HG03108 (cell line): ENCODE measurements around the gene UBXN7.
"Not testable (repeated sequence)": the region's sequence is repeated elsewhere in the genome, so short reads cannot be mapped to it uniquely, and the experiment has no call there.

Source experiments
- ATAC-seq: cut with Tn5 transposase; IDR thresholded peaks from one replicate; pipeline ENCODE4 v1.9.1; 2021; ENCODE audit warnings: moderate library complexity; ENCODE audit not compliant: unreplicated experiment

Gene UBXN7

DNA sequence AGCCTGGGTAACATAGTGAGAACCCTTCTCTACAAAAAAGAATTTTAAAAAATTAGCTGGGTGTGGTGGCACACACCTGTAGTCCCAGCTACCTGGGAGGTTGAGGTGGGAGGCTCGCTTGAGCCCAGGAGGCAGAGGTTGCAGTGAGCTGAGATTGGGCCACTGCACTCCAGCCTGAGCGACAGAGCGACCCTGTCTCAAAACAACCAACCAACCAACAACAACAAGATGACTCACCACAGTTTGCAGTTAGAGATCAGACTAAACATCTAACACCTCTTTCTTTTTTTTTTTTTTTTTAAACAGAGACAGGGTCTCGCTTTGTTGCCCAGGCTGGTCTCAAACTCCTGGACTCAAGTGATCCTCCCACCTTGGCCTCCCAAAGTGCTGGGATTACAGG lies 73.7 kb downstream of the UBXN7 start:
- ATAC-seq: not testable (repeated sequence)

DNA sequence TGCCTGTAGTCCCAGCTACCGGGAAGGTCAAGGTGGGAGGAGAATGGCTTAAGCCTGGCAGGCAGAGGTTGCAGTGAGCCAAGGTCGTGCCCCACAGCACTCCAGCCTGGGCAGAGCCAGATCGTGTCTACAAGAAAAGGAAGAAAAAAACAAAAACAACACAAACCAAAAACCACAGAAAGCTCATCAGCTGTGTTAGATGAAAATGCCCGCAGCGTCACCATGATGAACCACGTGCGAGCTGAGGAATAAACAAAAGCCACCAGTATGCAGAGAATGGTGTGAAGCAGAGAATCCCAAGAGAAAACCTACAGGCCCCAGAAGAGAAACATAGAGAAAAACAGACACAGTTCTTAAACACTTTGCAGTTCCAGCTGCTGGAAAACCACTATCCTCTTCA lies 74.3 kb downstream of the UBXN7 start:
- ATAC-seq: no peak

DNA sequence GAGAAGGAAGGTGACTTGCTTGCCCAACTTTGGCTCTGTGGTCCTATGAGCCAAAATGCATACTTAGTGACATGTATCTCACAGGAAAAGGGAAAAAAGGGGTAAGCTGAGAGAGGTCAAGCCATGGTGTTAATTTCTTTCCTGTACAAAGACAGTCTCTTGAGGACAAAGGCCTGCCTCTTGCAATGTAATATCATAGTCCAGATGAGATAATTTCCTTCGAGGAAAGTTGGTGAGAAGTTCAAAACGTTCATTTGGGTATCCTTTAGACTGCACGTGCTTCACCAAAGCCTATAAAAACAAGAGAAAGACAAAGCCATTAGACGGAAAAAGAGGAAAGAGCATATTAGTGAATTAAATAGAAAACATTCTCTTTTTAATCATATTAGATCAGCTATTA lies 75.7 kb downstream of the UBXN7 start:
- ATAC-seq: no peak

DNA sequence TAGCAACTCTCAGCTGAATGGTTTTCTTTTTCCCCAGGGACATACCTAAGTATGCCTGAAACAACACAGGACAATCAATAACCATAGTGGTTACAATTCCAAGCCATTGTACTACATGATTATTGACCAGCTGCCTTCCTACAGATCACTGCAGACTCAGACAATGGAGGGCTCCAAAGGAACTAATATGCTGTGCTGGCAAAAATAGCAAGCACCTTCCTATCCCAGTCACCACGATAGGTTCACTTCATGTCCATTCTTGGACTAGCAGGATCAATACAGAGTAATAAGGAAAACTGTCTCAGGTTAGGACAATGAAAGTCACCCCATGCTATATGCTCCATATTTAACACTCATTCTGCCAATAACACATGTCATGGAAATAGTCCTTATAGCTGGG lies 76.6 kb downstream of the UBXN7 start:
- ATAC-seq: no peak

DNA sequence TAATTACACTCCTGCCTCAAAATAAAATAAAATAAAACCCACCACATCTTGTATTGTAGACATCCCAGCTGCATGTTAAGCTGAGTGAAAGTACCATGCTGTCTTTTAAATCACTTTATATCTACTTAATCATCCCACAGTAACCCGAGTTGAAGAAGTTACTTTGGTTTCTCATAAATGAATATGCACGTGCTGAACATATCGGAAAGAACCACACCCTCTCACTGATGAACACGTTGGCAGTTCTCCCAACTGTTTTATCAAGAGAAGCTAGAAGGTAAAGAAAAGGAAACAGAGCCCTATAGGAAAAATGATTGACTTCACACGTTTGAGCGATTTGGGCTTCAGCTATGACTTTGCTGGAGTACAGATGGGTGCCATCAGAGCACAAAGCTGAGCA lies 78.1 kb downstream of the UBXN7 start:
- ATAC-seq: no peak

DNA sequence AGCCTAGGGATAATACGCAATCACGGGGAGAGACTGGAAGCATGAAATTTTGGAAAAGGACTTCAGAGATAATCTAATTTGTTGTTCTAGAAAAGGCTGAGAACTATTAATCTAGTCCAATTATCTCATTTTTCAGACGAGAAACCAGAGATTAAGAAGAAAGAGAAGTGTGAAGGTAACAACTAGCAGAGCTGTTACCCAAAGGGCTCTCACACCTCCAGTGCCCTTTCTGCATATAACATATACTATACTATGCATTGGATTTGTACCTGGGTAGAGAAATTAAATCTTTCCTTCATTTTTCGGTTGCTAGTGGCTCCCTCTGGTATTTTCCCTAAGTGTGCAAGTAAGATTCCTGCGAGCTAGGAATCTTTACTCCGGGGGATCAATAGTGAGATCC lies 80.7 kb downstream of the UBXN7 start:
- ATAC-seq: no peak

GRCh38 chr3:196350067-196350466 lies 82.2 kb downstream of the UBXN7 start:
- ATAC-seq: no peak

- ATAC-seq: no peak
These were observed 83.5 kb downstream of the UBXN7 start for GRCh38 chr3:196348698-196349097.

- ATAC-seq: no peak
These were observed 87.6 kb downstream of the UBXN7 start for GRCh38 chr3:196344663-196345062.

DNA sequence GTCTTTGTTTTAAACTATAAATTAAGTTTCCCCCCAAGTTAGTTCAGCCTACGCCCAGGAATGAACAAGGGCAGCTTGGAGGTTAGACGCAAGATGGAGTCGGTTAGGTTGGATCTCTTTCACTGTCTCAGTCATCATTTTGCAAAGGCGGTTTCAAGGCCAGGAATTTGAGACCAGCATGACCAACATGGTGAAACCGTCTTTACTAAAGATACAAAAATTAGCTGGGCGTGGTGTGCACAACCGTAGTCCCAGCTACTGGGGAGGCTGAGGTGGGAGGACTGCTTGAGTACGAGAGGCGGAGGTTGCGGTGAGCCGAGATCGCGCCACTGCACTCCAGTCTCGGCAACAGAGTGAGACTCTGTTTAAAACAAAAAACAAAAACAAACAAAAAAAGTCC lies 88.3 kb downstream of the UBXN7 start:
- ATAC-seq: not testable (repeated sequence)

GRCh38 chr3:196341137-196341536 lies 91.1 kb downstream of the UBXN7 start:
- ATAC-seq: no peak

DNA sequence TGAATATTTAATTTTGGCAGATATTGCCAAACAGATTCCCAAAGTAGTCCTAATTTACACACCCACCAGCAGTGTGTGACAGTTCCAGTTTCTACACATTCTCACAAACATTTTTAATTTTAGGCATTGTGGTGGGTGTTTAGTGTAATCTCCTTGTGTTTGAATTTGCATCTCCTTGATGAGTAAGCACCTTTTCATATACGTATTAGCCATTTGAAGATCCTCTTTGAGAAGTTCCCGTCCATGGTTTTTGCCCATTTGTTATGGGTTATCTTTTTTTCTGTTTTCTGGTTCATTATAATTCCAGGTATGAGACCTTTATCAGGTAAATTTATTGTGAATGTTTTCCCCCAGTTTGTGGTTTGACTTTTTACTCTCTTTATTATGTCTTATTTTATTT lies 91.8 kb downstream of the UBXN7 start:
- no peak for ATAC-seq

DNA sequence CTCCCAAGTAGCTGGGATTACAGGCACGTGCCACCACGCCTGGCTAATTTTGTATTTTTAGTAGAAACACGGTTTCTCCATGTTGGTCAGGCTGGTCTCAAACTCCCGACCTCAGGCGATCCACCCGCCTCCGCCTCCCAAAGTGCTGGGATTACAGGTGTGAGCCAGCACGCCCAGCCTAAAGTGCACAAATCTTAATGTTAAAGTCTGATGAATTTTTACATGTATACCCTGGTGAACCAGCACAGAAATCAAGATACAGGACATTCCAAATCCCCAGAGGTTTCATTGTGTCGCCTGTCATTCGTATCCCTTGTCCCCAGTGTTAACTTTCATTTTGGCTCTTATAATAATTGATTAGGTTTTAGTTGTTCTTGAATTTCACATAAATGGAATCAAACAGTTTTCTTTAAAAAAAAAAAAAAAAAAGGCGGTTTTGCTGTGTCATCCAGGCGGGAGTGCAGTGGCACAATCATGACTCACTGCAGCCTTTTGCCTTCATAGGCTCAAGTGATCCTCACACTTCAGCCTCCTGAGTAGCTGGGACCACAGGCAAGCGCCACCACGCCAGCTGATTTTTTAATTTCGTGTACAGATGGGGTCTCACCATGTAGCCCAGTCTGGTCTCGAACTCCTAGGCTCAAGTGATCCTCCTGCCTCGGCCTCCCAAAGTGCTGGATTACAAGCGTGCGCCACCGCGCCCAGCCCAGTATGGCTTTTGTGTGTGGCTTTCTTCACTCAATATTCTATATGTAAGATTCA lies 92.6 kb downstream of the UBXN7 start:
- ATAC-seq: no peak

GRCh38 chr3:196339044-196339443 lies 93.2 kb downstream of the UBXN7 start:
- ATAC-seq: no peak

DNA sequence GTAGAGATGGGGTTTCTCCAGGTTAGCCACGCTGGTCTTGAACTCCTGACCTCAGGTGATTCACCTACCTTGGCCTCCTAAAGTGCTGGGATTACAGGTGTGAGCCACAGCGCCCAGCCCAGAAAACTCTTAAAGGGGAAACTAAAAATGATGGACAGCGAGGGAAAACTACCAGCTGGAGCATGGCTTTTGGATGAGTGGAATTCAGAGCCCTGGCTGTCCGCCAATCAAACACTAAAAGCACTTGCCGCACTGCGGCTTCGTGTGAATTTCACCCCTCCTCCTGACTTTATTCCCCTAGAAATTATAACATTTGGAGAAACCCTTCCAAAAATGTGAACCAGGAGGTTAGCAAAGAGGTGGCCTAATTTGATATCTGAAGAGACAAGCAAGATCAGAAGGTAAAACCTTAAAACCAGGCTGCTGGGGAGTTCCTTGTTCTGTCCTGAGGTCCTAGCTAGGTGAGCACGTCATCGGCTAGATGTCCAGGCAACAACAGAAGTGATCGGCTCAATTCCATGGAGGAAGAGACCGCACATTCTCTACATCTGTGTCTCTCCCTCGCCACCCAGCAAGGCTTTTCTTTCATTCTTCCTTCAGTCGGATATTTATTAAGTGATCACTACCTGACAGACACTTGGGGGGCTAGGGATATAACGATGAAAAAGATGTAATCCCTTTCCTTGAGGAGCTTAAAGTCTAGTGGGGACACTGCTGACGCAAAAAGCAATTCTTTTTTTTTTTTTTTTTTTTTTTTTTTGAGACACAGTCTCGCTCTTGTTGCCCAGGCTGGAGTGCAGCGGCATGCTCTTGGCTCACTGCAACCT lies 95.7 kb downstream of the UBXN7 start:
- no peak for ATAC-seq

DNA sequence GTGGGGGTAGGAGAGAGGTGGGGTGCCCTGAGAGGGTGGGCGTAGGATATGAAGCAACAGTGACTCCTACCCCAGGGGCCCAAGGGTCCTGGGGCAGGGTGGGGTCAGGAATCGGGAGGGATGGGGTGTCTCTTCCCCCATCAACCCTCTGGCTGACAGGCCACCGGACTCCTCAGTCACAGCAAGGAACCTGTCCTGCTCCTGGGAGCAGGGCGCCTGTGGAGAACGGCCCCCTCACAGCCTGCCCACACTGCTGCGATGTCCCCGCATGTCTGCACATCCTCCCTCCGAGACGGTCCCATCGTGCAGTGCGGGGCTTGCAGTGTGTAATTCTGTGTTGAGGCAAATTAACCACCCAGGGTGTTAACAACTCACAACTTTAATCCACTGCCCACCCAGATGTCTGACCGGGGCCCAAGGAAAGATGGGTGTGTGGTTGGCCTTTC lies 96.7 kb downstream of the UBXN7 start:
- no peak for ATAC-seq

- ATAC-seq: no peak
These were observed 97.2 kb downstream of the UBXN7 start for GRCh38 chr3:196334982-196335381.

GRCh38 chr3:196332168-196332567 lies 100.1 kb downstream of the UBXN7 start:
- ATAC-seq: no peak

- no peak for ATAC-seq
These were observed 104.8 kb downstream of the UBXN7 start for GRCh38 chr3:196327405-196327804.

DNA sequence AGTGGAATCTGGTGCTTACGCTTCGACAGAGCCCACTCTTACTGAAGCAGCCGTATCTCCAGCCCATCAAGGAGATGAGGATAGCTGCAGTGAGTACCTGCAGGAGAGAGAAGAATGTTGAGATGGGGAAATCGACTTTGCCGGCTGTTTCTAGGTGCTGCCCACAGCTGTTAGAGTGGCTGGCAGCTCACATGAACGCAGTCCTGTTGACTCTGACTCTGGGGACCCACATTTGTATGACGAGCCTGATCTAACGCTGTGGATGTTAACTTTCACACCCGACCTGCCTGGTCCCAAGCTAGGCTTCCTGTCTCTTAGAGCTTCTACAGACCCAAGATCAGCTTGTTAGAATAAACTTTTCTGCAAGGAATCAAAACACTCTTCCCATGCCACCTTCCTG lies 105.3 kb downstream of the UBXN7 start:
- no peak for ATAC-seq

DNA sequence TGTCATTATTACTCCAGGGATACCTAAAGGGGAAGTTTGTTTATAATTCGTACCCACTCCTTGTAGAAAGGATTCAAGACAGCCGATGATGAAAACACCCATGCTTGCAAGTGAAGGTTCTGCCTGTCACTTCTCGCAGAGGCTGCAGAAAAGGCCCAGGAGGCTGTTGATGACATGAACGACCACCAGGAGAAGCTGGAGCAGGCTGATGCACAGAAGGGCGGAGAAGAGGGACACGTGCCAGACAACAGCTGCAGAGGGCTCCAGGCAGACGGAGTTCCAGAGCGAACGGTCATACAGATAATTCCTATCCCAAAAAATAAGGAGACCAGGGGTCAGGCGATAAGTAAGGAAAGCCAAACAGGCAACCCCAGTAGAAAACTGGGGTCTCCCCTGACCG lies 108.5 kb downstream of the UBXN7 start:
- ATAC-seq: no peak

- no peak for ATAC-seq
These were observed 109.2 kb downstream of the UBXN7 start for GRCh38 chr3:196323016-196323415.
